GM18870 (cell line): ENCODE results near the gene KLHL15.
A peak's percentile ranks its signal among the peaks of the same experiment; 100 is the strongest.
"Not testable (repeated sequence)": the region's sequence is repeated elsewhere in the genome, so short reads cannot be mapped to it uniquely, and the experiment has no call there.

ENCODE experiments used
- ATAC-seq: cut with Tn5 transposase; IDR thresholded peaks from one replicate; pipeline ENCODE4 v1.9.1; 2021; ENCODE audit warnings: moderate library complexity; ENCODE audit not compliant: unreplicated experiment

The KLHL15 gene

DNA sequence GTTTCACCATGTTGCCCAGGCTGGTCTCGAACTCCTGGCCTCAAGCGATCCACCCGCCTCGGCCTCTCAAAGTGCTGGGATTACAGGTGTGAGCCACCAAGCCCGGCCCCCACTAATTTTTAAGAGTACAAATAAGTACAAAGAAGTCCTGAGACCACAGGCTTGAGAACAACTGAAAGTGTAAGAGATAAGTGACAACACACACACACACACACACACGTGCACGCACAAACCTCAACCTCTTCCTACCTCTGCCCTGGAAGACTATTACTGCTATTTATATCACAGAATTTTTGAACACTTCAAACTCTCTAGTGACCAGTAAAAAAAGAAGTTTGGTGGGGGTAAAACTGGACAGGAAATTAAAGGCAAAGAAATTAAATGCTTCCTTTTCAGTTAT is 7.5 kb downstream of the KLHL15 start:
- no peak for ATAC-seq

DNA sequence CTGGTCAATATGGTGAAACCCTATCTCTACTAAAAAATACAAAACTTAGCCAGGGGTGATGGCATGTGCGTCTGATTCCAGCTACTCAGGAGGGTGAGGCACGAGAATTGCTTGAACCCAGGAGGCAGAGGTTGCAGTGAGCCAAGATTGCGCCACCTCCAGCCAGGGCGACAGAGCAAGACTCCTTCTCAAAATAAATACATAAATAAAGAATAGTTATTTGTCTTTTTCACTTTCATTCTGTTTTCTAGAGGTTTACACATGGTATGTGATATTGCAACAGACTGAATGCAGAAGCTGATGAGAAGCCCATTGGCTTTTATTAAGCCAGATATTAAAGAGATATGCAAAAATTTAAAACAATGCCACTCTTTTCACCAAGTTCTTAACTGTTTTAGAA is 8.2 kb downstream of the KLHL15 start:
- ATAC-seq: no peak

DNA sequence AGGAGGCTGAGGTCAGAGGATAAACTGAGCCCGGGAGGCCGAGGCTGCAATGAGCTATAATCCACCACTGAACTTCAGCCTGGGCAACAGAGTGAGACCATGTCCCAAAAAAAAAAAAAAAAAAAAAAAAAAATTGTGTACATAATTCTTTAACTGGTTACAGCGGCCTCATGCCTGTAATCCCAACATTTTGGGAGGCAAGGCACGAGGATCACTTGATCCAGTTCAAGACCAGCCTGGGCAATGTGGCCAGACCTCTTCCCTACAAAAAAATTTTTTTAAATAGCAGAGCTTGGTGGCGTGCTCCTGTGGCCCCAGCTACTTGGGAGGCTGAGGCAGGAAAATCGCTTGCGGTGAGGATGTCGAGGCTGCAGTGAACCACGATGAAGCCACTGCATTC is 9.3 kb downstream of the KLHL15 start:
- ATAC-seq: no peak

DNA sequence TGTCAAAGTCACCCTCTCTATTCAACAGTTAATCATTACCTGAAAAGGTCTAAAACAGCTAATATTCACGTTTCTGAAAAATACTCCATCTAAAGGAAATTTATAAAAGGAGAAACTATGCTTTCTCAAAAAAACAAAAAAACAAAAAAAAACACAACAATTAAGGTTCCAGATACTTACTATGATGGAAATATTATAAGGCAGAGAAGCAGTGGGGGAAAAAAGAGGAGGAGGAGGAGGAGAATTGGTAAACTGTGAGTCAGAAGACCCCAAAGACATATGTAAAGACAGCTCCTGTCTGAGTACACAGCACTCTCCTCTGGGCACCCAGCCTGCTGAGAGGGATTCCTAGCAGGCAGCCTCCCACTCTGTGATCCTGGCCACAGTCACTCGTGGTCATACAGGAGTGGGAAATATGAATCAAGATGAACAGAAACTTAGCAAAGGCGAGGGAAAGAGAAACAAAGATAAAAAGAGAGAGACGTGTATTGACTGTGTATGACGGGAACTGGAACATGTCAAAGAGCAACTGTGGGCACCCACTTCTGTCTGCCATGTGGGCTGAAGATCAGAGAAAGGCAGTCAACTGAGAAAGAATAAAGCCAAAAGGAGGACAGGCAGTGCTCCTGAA is 12.5 kb downstream of the KLHL15 start:
- ATAC-seq: peak; percentile 66

DNA sequence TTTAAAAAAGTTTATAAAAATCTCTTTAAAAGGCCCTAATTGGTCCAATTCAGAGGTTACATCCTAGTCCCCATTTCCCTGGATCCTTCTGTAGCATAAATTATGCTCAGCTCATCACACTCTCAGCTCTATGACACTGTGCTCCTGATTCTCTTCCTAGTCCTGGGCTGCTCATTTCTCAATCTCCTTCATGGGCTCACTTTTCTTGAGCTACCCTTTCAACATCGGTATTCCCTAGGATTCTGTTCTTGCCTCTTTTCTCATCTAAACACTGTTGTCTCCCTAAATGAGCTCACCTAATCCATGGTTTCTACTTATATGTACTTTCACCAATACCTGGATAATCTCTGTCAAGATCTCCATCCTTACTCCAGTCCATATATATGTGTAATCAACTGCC is 14.7 kb downstream of the KLHL15 start:
- no peak for ATAC-seq

DNA sequence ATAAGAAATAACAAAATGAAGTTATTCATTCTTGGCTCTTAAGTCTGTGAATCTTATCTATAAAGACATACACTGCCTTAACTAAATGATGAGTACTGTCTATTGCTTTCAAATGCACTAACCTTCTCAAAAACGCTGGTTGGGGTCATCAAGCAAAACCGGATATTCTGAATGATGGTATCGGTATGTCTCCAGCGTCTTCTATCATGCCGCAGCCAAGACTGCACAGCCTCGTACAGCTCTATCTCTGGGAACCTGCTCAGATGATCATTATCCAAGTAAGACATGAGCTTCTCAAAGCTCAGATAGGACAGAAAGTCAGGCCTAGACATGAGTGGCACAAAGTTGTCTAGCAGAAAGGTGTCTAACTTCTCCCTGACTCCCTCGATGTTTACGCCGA is 21.1 kb downstream of the KLHL15 start:
- no peak for ATAC-seq

DNA sequence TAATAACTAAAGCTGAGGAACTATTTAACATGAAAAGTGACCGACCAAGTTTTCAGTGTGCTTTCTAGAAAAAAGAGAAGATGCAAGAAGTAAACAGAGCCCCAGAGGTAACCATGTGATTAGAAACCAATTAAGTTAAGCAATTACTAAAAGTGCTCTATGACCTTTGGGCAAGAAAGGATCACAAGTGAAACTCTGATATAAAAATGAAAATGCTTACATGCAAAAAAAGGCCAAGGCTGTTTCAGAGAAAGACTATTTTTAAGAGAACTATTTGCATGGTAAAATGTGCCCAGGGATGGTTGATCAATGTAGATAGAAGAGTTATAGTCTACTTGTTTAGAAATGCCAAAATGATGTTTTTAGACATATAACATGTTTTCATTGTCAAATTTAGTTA is 22.0 kb downstream of the KLHL15 start:
- peak; percentile 62 for ATAC-seq

DNA sequence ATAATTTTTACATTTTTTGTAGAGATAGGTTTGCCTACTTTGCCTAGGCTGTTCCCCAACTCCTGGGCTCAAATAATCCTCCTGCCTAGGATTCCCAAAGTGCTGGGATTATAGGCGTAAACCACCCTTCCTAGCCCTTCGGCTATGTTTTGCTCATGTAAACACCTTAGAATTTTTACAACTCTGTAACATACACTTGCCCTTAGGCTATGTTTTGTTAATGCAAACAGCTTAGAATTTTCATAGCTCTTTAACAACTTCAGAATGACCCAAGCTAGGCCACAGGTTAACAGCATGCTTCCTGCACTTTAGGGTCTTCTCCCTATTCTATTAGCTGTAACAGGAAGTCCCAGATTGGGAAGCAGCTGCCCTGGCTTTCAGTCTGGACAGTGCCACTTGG is 24.2 kb downstream of the KLHL15 start:
- ATAC-seq: no peak

DNA sequence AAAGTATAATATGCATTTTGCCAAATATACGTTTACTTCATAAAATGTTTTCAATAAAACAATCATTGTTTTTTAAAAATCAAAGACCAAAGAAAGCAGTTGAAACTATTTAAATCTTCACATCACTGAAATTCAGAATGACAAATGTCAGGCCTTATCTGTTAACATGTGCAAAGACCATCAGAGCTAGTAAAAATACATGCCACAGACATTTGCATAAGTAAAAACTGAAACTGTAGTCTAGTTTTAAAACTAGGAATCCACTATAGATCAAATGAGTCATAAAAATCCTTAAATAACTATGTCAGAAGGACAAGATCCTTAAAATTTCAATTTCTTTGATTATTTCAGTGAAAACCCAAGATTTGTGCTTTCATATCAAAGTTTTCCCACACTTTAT is 24.8 kb downstream of the KLHL15 start:
- peak; percentile 65 for ATAC-seq

DNA sequence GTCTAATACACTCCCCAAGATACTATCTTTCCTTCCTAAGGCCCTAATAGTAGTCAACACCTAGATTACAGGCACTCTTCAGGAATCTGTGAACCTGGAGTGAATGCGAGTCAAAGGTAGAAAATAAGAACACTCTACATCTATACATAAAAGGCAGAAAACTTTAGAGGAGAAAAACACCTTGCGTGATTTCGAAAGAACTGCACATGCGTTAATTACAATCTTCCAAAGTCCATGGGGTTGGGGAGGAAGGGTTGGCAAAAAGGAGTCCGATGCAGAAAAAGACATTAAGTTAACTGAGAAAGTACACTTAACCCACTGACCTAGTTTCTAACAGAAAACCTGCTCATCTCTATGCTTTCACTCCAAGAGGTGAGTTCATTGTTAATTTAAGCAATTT is 27.3 kb downstream of the KLHL15 start:
- ATAC-seq: no peak

DNA sequence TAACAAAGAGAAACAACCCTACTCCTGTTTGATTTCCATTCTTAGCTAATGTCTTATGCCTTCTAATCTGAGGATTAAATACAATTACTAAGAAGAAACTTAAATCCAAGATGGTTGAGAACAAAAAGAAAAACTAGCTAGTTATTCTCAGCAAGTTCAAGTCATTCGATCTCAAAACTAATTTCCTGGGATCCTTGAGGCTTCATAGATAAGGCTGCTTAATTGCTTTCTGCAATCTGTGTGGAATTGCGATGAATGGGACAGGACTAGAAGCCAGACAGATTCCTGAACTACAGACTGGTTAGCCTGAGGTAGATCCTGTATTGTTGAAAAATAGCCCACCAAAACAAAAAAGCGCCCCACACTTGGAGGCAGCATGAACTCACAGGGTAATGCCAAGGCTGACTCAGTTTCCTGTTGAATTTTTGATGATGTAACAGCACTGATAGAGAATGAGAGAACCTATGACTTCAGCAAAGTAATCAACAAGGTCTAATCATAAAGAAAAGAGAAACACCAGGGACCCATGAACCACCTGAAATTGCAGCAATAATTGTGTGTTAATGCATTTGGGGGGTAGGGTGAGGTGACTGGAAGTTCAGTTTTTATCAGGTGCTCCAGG is 33.9 kb downstream of the KLHL15 start:
- ATAC-seq: no peak

DNA sequence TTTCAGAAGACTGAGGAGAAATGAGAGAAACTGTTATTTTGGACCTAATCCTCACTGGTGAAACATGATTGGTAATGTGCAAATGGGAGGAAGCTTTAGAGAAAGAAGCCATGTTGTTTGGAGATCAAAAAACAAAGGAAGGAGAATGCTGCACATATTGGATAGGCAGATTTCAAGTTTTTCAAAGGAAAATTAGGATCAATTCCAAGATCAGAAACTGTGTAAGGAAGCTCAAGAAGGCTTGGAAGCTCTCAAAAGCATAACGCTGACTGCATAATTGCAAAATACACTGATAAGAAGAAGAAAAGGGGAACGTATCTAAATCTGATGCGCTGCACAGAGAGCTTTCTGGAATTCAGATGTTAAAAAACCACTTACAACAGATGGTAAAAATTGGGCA is 34.6 kb downstream of the KLHL15 start:
- no peak for ATAC-seq

DNA sequence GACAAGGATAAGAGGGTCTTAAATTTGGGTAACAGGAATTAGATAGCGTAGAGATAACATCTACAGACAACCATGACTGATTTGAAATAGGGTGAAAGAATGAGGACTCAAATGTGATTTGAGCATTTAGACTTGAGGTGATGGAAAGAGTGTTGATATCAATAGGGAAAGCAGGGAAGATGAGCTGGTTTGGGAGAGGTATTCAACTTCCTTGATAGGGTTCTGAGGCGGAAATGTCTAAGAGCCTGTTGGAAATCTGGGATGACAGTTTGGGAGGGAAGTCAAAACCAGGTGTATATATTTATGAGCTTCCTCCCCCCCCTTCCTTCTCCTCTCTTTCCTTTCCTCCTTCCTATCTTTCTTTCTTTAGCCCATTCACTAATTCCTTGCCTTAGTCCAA is 36.5 kb downstream of the KLHL15 start:
- ATAC-seq: no peak

DNA sequence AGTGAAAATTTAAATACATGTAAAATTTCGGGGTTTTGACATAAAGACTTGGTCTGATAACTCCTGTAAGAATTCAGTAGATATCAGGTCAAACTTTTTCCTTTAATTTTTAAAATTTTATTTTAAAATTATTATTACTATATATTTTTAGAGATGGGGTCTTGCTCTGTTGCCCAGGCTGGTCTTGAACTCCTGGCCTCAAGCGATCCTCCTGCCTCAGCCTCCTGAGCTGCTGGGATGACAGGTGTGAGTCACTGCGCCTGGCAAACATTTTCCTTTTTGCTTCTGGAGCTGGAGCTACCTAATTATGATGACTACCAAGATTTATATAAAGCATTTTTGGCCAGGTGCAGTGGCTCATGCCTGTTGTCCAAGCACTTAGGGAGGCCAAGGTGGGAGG is 37.3 kb downstream of the KLHL15 start:
- no peak for ATAC-seq

DNA sequence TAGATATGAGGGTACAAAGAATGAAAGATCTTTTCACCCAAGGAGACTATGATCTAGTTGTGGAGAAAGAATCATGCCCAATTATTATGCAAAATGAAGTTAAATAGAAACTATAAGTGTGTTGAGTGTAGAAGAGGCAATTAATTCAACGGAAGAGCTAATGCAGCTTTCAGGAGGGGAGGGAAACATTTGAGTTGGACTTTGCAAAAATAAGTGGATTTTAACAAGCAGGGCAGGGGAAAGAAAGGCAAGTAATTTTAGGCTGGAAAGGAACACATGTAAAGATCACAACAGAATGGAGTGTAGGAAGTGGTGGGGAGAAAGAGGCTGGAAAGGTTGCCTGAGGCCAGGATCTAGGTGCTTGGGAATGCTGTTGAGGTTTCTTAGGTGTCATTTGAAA is 44.1 kb downstream of the KLHL15 start:
- no peak for ATAC-seq

DNA sequence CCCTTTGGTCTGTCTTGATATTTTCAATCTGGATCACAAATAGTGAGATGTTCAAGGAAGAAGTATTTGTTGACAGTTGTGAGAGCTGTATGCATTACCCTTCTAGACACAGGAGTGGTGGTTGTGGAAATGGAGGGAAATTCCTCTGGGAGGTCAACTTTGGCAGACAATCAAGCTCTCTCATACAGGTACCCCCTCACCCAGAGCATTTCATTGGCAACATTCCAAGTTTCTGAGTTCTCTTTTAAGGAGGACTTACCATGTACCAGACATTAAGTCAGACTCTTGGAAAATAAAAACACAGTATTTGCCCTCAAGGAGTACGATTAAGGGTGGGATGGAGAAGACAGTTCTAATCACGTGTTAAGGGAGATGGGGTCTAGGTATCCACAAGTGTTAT is 45.3 kb downstream of the KLHL15 start:
- no peak for ATAC-seq

DNA sequence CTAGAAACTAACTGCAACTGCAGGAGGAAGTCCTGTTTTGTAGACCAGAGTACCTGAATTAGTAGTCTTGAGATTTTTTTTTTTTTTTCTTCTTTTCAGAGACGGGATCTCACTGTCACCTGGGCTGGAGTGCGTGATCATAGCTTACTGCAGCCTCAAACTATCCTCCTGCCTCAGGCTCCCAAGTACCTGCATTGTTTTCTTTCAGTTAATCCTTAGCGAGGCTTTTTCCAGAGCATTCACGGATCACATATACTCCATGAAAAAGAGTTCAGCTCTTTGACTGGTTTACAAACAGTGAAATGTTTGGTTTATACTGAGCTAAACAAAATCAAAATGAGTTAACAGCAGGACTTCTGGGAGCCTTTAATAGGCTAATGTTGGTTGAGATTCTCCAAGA is 45.8 kb downstream of the KLHL15 start:
- no peak for ATAC-seq

DNA sequence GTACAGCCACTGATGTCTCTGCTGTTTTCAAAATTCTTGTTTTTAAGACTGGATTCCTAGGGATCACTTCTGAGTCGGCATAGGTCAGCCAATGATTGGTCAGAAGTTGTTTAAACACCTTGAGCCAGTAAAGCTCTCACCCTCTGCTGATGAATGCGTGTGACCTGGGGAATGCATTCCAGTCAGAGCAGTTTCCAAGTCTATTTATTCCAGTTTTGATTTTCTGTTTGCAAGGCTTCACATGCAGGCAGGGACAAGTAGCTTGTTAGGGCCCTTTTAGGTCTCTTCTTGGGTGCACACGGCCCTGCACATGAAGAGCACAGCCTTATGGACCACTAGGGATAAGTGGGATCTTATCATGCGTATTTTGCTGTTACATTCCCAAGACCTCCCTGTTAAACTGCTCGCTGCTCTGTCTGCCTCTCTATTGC is 47.0 kb downstream of the KLHL15 start:
- no peak for ATAC-seq

DNA sequence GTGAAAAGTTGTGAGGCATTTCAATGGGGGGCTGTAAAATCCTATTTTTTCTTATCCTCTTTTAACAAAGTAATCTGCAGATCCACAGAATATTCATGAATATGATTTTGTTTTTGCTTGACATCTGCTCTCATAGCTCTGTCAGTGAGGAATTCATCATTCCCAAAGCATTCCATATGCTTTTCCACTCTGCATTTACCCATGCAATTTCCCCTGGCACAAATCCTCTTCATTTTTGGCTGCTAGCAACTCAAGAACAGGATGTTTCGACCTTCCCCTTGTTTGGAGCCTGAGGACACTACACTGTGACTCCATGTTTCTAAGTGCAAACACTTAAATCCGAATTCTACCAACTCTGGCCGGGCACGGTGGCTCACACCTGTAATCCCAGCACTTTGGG is 48.5 kb downstream of the KLHL15 start:
- ATAC-seq: no peak

DNA sequence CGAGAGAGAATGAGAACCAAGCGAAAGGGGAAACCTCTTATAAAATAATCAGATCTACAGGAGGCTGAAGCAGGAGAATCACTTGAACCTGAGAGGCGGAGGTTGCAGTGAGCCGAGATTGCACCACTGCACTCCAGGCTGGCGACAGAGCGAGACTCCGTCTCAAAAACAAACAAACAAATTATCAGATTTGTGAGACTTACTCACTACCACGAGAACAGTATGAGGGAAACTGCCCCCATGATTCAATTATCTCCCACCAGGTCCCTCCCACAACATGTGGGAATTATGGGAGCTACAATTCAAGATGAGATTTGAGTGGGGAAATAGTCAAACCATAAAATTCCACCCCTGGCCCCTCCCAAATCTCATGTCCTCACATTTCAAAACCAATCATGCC is 61.4 kb downstream of the KLHL15 start:
- ATAC-seq: not testable (repeated sequence)

DNA sequence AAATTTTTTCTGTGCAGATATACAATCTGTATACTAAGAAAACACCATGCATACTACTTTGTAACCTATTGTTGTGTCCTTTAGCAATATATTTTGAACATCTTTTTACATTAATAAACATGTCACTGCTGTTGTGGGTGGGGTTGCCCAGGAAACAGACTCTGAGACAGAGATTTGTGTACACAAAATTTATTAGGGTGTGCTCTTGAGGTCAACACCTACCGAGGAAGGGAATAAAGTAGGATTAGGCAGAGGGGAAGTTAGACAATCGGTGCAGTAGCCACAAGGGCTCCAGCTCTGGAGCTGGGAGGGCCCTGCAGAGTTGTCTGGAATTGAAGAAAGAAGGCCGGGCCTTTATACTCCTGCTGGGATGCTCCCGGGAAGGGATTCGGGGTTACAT is 62.8 kb downstream of the KLHL15 start:
- ATAC-seq: no peak

DNA sequence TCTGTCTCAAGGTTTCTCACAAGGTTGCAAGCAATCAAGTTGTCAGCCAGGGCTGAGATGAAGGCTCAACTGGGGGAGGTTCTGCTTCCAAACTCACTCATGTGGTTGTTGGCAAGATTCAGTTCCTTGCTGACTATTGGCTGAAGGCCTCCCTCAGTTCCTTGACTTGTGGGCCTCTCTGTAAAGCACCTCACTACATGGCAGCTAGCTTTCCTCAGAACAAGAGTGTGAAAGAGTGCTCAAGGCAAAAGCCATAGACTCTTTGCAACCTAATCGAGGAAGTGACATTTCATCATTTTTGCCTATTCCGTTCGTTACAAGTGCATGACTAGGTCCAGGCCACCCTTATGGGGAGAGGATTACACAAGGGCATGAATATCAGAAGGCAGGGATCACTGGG is 67.2 kb downstream of the KLHL15 start:
- ATAC-seq: no peak

DNA sequence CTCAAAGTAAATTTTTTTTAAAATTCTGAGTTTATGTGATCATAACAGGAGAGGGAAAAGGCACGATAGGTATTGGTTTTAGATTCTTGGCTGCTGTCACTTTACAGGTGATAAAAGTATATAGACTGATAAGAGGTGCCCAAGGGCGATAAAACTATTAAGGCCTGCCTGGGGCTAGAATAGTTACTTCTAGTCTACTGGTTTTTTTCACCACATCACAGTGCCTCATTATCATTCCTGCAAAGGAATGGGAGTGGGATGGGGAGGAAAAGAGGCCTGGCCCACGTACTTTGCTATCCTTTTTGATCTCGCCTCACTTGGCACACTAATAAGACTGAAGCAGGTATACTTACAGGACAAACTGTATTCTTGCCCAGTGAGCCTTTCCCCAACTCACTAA is 72.6 kb downstream of the KLHL15 start:
- ATAC-seq: no peak
